HG02981 (cell line): Measurements from ENCODE around the gene LMO7.
A peak's percentile ranks its signal among the peaks of the same experiment; 100 is the strongest.
"Not testable (repeated sequence)": the region's sequence is repeated elsewhere in the genome, so short reads cannot be mapped to it uniquely, and the experiment has no call there.

ENCODE experiments used
- ATAC-seq: cut with Tn5 transposase; IDR thresholded peaks from one replicate; pipeline ENCODE4 v1.9.1; 2021; ENCODE audit warnings: mild to moderate bottlenecking, moderate library complexity; ENCODE audit not compliant: unreplicated experiment

The LMO7 gene

GRCh38 chr13:75645141-75645540 lies 9.0 kb downstream of the LMO7 start:
- ATAC-seq = no peak

GRCh38 chr13:75647126-75647784 lies 11.1 kb downstream of the LMO7 start:
- ATAC-seq = peak; percentile 78

DNA sequence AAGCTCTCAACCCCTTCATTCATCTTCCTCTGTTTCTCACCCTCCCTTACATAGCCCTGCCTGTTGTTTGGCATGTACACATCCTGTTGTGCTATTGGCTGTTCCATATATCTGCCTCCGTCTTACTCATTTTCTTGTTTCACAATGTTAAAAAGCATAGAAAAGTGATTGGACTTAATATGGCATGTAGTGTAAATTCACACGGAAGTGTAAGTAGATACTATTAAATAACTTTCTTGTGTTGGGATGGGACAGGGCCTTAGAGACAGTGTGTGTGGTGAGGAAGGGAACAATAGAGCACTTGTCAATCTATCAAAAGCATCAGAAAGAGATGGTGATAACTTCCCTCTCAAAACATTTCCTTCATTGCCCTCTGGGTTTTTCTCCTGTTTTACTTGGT lies 12.3 kb downstream of the LMO7 start:
- ATAC-seq = no peak

GRCh38 chr13:75651013-75651412 lies 14.9 kb downstream of the LMO7 start:
- no peak for ATAC-seq

- ATAC-seq = no peak
Observed at GRCh38 chr13:75652726-75653125, 16.6 kb downstream of the LMO7 start.

DNA sequence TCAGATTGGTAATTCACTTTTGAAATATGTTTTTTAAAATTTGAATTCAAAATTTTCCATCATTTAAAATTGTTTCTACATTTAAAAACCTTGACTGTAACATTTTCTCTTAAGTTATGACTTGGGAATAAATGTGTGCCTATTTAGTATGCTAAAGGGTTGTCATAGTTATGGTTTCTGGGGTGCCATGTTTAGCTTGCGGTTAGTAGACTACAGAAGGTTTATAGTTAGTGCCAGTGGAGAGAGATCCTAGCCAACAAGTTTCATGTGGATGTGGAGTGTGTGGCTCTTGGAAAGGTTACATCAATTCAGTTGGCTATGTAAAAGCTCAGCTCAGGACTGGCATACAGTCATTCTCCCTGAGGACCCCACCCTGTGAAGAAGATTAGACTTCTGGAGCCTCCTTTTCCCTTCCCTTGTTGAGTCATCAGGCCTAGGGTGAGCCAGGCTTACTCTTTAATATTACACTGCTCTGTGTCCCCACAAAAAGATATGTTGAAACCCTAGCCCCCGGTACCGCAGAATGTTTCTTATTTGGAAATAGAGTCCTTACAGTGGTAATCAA lies 20.4 kb downstream of the LMO7 start:
- ATAC-seq = no peak

DNA sequence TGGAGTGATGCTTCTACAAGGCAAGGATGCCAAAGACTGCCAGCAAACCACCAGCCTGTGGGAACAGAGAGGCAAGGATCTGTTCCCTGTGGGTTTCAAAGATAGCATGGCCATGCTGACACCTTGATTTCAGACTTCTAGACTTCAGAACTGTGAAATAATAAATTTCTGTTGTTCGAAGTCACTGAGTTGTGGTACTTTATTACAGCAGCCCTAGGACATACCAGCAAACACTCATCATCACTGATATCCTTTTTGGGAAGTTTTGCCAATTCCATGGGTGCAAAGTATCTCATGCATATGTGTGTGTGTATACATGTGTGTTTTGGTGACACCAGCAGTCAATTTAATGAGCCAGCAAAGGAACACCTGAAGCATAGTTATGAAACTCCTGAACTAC lies 21.0 kb downstream of the LMO7 start:
- no peak for ATAC-seq

DNA sequence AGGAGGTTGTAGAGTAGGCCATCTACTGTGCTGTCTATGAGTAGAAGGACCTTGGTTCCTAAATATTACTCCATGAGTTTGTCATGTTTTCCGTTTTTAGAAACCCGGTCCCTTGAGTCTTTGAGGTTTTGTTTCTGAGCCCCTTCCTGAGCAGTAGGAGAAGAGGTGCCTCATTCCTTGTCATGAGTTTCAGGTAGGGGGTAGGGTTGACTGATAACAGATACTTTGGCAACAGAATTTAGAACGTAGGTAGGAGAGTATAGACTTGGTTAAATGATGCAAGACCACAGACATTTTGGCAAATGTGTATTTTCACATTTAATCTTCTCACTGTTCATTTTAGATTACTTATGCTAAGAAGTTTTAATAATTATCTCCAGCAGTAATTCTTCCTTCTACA lies 24.6 kb downstream of the LMO7 start:
- ATAC-seq = no peak

GRCh38 chr13:75661443-75661842 lies 25.3 kb downstream of the LMO7 start:
- ATAC-seq = no peak

- ATAC-seq = no peak
Observed at GRCh38 chr13:75666646-75667351, 30.7 kb downstream of the LMO7 start.

DNA sequence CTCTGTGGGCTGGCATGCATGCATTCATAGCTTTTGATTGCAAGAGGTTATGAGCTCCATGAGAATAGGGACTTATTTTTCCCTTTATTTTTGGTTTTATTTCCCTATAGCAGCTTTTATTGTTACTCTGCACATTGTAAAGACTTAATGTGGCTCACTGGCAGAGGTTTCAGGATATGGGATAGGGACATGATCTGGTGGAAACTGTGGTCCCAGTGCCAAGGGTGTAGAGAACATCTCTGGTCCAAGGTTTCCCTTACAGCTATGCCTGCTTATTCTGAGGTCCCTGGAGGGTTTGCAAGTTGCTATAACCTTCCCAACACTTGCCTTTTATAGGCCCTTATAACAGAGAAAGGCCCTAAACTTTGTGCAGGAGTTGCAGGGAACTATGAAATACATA lies 33.6 kb downstream of the LMO7 start:
- no peak for ATAC-seq

DNA sequence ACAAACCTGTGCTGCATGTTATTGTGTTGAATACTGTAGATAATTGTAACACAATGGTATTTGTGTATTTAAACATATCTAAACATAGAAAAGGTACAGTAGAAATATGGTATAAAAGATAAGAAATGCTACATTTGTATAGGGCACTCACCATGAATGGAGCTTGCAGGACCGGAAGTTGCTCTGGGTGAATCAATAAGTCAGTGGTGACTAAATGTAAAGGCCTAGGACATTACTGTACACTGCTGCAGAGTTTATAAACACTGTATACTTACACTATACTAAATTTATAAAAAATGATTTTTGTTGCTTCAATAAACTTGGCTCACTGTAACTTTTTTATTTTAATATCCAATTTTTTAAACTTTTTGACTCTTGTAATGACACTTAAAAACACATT lies 34.4 kb downstream of the LMO7 start:
- ATAC-seq = no peak

DNA sequence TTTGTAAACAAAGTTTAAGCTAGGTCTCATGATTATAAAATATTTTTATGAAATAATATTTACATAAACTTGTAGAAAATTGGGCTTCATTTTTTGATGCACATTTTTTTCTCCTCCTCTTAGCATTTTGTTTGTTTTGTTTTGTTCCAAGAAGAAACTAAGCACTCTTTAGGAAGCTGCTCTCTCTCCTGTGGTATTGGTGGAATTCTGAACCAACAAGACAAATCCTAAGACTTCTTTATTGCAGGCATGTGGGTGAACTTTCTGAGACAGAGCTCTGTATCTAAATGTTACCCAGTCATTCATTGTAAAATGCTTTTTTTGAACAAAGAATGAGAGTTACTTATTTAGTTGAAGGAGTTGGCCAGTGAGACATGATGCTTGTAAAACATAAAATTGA lies 39.3 kb downstream of the LMO7 start:
- no peak for ATAC-seq

- ATAC-seq = no peak
Observed at GRCh38 chr13:75679459-75679858, 43.3 kb downstream of the LMO7 start.

DNA sequence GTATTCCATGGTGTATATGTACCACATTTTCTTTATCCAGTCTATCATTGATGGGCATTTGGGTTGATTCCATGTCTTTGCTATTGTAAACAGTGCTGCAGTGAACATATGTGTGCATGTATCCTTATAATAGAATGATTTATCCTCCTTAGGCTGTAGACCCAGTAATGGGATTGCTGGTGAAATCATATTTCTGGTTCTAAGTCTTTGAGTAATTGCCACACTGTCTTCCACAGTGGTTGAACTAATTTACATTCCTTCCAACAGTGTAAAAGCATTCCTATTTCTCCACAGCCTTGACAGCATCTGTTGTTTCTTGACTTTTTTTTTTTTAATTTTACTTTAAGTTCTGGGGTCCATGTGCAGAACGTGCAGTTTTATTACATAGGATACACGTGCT lies 44.1 kb downstream of the LMO7 start:
- ATAC-seq = not testable (repeated sequence)

DNA sequence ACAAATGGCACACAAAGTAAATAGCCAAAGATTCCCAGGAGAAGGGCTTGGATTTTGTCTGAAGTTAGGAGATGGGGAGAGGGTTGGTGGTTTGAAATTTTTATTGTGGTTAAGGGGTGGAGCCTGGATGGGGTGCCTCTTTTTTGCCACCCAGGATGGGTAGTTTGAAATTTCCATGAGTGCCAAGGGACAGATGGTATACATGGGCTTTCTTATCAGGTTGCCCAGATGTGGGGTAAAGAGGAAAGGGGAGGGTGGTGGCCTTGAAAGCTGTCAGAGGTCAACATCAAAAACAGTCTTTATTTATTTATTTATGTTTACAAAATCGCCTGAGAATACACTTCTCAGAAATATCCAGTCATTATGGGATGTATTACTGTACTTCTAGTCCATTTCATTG lies 46.2 kb downstream of the LMO7 start:
- no peak for ATAC-seq

DNA sequence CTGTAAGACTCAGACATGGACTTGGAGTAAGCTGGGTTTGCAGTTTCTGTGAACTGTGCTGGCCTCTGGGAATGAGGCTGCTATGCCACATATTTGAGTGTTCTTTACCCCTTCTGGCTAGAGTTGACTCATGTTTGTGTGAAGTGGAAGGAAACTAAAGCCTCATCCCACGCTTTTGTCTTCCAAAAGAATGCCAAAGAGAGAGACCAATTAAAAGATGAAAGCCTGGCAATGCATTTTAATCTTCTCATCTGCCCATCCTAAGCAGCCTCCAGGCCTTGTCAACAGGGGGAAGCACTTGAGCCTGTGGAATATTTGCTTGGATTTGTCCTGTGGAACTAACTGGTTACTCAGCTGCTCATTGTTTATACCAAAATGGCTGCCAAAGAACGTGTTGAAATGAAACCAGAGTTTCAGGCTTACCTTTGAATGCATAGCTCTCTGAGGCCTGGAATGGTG lies 49.1 kb downstream of the LMO7 start:
- ATAC-seq = no peak

DNA sequence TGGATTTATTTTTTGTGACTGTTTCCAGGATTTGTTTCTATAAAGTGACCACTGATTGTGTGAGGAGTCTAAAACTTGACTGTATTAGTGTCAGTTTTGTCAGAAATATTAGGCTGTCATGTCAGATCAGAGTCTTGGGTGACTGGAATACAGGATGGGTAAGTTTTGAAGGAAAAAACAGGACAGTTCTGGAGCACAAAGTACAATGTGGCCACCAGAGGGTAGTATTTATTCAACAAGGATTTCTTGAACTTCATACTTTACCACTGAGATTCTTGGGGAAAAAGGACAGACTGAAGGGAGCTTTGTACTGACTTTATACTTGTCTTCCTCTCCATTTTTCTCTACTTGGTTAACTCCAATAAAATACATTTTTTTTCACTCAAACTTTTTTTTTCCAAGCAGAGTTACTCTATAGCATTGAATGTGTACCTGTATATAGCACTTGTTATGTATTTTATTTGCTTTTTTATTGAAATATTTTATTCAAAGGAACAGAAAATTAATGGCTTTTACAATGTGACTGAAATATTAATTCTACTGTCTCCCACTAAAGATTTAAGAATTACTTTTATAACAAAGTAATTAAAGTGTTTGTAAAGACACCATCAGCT lies 51.1 kb downstream of the LMO7 start:
- no peak for ATAC-seq

DNA sequence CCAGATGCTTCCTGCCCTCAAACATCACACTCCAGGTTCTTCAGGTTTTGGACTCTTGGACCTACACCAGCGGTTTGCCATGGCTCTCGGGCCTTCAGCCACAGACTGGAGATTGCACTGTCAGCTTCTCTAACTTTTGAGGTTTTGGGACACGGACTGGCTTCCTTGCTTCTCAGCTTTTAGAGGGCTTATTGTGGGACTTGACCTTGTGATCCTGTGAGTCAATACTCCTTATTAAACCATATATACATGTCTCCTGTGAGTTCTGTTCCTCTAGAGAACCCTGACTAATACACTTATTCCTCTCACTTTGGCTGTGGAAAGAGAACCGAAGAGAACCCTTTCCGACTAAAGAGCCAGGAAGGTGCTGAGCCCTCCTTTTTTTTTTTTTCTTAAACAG lies 53.6 kb downstream of the LMO7 start:
- ATAC-seq = no peak

DNA sequence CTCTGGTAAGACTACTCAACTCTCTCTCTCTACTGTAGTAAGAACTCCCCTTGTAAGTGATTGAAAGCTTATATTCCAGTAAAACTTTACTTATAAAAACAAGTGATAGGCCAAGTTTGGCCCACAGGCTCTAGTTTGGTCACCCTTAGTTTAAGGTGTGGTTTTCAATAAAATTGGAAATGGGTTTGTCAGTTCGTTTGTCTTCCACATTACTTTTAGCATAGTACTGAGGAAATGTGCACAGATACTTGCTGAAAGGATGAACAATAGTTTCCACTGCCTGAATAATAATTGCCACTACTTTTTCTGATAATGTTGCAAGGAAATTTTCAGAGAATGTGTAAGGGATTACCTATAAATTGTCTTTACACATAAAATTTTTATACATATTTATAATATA lies 54.5 kb downstream of the LMO7 start:
- no peak for ATAC-seq

- no peak for ATAC-seq
Observed at GRCh38 chr13:75691183-75691582, 55.1 kb downstream of the LMO7 start.

DNA sequence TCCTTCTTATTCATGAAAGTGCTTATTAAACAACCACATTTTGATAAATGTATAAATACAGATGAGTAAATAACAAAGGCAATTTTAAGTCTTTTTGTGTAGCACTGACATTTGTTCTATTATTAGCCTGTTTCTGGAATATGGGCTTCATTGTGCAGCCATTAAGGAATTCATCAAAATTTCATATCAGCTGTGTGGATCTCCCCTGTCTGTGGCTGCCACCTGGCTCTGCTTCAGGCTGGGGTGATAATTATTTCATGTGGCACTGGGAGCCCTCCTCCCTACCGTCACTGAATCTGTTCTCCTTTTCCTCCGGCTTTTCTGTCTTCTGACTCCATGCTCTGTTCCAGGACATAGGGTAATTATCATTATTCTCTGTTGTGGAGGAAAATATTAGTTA lies 57.1 kb downstream of the LMO7 start:
- no peak for ATAC-seq
